ENCODE measurements around the gene KRT23. TPM values are rescaled to one million over a fixed set of nuclear protein-coding genes. Genes with fewer than 3 reads are reported as not detected.

KRT23 gene
- total and polyA plus RNA-seq, 12 donors = 0.01 to 0.25 (median 0.21) TPM; not detected in 8

GRCh38 chr17:40980596-40980995 lies 43.1 kb upstream of the KRT23 start:
- no peaks in the 10 kb centered on the region for H3K36me3 ChIP-seq
- TF ChIP-seq CTCF (IDR thresholded peaks at IDR 0.05) = no peak
- intact Hi-C loops (cut with DNase I) = no loop called here
- H3K4me1 ChIP-seq = peaks cover 0 to 7% (median 0%) of the 10 kb centered on the region in 9 donors
- ATAC-seq (peak in 2 of 8 donors; percentile 13 to 55), DNase-seq (no peak)
- no peak overlapping the region for H3K27ac ChIP-seq
- no peak overlapping the region for H3K4me3 ChIP-seq
- WGBS, 2 donors = 9% methylated on average over 8 of the region's 8 CpGs
- no peaks in the 10 kb centered on the region for H3K9me3 ChIP-seq
- H3K27me3 ChIP-seq = peaks cover 0 to 50% (median 22%) of the 10 kb centered on the region in 7 donors

- H3K4me3 ChIP-seq = no peak overlapping the region
- H3K27ac ChIP-seq = no peak overlapping the region
- no peak for ATAC-seq
- peaks cover 0 to 47% (median 22%) of the 10 kb centered on the region in 7 donors for H3K27me3 ChIP-seq
- DNase-seq = no peak
- H3K9me3 ChIP-seq = no peaks in the 10 kb centered on the region
- no peak for TF ChIP-seq CTCF (IDR thresholded peaks at IDR 0.05)
- H3K4me1 ChIP-seq = peaks cover 0 to 7% (median 0%) of the 10 kb centered on the region in 9 donors
- 50 to 70% methylated on average over 3 of the region's 3 CpGs for WGBS, 2 donors
- H3K36me3 ChIP-seq = no peaks in the 10 kb centered on the region
- intact Hi-C loops (cut with DNase I) = no loop called here
Measured at GRCh38 chr17:40980117-40980516, 42.7 kb upstream of the KRT23 start.

GRCh38 chr17:40978575-40979151 lies 41.2 kb upstream of the KRT23 start:
- Histone ChIP-seq H3K27ac (no peak overlapping the region), H3K27me3 (peaks cover 0 to 44% (median 14%) of the 10 kb centered on the region in 7 donors), H3K4me3 (no peak overlapping the region), H3K36me3 (no peaks in the 10 kb centered on the region), H3K4me1 (peaks cover 0 to 7% (median 0%) of the 10 kb centered on the region in 9 donors), H3K9me3 (no peaks in the 10 kb centered on the region)
- intact Hi-C loops (cut with DNase I) = no loop called here
- 67 to 76% methylated on average over 13 of the region's 13 CpGs for WGBS, 2 donors
- ATAC-seq (no peak), DNase-seq (no peak)
- TF ChIP-seq CTCF (IDR thresholded peaks at IDR 0.05) = no peak

GRCh38 chr17:40975516-40975915 lies 38.1 kb upstream of the KRT23 start:
- DNase-seq (no peak), ATAC-seq (no peak)
- intact Hi-C loops (cut with DNase I) = no loop called here
- no peak overlapping the region for H3K4me3 ChIP-seq
- no peak overlapping the region for H3K27ac ChIP-seq
- peaks cover 0 to 34% (median 11%) of the 10 kb centered on the region in 7 donors for H3K27me3 ChIP-seq
- peaks cover 0 to 2% (median 0%) of the 10 kb centered on the region in 9 donors for H3K4me1 ChIP-seq
- H3K9me3 ChIP-seq = peaks cover 0 to 4% (median 0%) of the 10 kb centered on the region in 11 donors
- TF ChIP-seq CTCF (IDR thresholded peaks at IDR 0.05) = no peak
- H3K36me3 ChIP-seq = no peaks in the 10 kb centered on the region

All from heart right ventricle (tissue), 16 donors.